Stimulated activated CD4-positive, alpha-beta T cell treated with anti-CD3 and anti-CD28 coated beads, Interleukin-2, amount 100 ng/mL, for 48 hours (primary cell): Measurements from ENCODE around the gene ZNF668.

Source experiments
- DNase-seq, 2 donors: peaks; one replicate each; pipeline ENCODE4 v3.0.0-alpha.2; 2020

ZNF668 gene

GRCh38 chr16:31080756-31081419 lies 6.8 kb upstream of the ZNF668 start:
- DNase-seq = no peak

DNA sequence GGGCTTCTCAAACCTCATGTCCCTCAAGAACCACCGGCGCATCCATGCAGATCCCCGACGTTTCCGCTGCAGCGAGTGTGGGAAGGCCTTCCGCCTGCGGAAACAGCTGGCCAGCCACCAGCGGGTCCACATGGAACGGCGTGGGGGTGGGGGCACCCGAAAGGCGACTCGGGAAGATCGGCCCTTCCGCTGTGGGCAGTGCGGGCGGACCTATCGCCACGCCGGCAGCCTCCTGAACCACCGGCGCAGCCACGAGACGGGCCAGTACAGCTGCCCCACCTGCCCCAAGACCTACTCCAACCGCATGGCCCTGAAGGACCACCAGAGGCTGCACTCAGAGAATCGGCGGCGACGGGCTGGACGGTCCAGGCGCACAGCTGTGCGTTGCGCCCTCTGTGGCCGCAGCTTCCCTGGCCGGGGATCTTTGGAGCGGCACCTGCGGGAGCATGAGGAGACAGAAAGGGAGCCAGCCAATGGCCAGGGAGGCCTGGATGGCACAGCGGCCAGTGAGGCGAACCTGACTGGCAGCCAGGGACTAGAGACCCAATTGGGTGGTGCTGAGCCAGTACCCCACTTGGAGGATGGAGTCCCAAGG lies 6.1 kb upstream of the ZNF668 start:
- DNase-seq = no peak

DNA sequence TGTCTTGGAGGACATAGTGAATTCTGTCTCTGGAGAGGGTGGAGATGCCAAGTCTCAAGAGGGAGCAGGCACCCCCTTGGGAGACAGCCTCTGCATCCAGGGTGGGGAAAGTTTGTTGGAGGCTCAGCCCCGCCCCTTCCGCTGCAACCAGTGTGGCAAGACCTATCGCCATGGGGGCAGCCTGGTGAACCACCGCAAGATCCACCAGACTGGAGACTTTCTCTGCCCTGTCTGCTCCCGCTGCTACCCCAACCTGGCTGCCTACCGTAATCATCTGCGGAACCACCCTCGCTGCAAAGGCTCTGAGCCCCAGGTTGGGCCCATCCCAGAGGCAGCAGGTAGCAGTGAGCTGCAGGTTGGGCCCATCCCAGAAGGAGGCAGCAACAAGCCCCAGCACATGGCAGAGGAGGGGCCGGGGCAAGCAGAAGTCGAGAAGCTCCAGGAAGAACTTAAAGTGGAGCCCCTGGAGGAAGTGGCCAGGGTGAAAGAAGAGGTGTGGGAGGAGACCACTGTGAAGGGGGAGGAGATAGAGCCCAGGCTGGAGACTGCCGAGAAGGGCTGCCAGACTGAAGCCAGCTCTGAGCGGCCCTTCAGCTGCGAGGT lies 5.4 kb upstream of the ZNF668 start:
- no peak for DNase-seq

- no peak for DNase-seq
Measured at GRCh38 chr16:31078597-31079341, 4.7 kb upstream of the ZNF668 start.

- no peak for DNase-seq
Measured at GRCh38 chr16:31077592-31078396, 3.8 kb upstream of the ZNF668 start.

DNA sequence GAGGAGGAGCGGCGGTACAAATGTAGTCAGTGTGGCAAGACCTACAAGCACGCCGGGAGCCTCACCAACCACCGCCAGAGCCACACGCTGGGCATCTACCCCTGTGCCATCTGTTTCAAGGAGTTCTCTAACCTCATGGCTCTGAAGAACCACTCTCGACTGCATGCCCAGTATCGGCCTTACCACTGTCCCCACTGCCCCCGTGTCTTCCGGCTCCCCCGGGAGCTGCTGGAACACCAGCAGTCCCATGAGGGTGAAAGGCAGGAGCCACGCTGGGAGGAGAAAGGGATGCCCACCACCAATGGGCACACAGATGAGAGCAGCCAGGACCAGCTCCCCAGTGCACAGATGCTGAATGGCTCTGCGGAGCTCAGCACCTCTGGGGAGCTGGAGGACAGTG lies 3.0 kb upstream of the ZNF668 start:
- DNase-seq = no peak

- DNase-seq = no peak
Measured at GRCh38 chr16:31076319-31076718, 2.3 kb upstream of the ZNF668 start.

DNA sequence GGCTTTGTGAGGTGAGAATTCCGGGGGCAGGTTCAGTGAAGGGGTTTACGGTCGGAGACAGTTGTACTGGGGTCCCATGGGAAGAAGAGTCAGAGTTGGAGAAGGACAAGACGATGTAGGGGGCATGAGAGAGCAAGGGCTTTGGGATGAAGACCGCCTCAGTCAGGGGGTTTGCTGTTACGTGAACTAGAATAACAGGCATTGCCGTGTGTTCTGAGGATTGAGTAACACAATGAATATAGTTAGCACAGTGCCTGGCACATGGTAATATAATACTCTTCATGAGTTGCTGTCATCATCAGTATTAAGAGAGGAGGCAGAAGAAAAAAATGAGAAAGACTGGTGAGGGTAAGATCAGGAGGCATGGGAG lies 759 bp upstream of the ZNF668 start:
- no peak for DNase-seq

GRCh38 chr16:31073142-31073969 lies 684 bp downstream of the ZNF668 start:
- peak; percentile 84 to 85 for DNase-seq

DNA sequence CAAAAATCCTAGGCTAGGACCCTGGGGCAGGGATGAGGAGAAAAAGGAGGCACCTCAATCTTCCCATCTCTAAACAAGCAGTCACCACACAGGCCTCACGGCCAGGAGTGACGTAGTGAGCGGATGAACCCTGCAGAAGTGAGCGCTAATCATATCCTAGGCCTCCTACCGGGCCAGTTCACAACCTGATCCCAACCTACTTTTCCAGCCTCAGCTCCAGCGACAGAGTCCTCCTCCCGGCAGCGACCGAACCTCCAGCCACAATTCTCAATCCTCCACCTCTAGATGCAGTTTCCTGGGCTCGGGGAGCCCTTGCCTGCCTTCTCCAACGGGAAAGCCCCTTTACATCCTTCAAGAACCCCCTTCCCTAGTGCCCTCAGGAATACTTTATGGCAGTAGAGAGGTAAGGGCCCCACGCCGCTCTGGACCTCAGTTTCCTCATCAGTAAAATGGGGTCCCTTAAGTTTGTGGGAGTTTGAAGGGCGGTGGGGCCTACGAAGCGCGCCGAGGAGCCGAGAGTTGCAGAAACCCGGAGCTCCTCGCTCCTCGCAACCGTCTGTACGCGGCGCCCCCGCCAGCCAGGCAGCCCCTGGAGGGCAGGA lies 1.4 kb downstream of the ZNF668 start:
- DNase-seq = peak in 1 of 2 donors; percentile 29

- DNase-seq = no peak
Measured at GRCh38 chr16:31071861-31072260, 2.2 kb downstream of the ZNF668 start.

DNA sequence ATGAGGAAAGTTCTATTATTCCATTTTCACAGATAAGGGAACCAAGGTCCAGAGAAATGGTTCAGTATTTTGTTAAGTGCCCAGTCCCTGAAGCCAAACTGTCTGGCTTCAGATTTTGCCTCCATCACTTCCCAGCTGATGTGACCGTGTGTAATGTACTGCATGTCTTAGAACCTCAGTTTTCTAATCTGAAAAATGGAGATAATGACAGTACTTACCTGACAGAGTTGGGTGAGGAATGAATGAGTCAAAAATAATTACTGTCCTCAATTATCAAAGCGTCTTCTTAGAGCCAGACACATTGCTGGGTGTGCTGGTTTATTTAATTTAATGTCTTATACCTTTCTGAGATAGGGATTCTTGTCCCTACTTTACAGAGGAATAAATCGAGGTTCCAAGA lies 6.7 kb downstream of the ZNF668 start:
- DNase-seq = no peak

DNA sequence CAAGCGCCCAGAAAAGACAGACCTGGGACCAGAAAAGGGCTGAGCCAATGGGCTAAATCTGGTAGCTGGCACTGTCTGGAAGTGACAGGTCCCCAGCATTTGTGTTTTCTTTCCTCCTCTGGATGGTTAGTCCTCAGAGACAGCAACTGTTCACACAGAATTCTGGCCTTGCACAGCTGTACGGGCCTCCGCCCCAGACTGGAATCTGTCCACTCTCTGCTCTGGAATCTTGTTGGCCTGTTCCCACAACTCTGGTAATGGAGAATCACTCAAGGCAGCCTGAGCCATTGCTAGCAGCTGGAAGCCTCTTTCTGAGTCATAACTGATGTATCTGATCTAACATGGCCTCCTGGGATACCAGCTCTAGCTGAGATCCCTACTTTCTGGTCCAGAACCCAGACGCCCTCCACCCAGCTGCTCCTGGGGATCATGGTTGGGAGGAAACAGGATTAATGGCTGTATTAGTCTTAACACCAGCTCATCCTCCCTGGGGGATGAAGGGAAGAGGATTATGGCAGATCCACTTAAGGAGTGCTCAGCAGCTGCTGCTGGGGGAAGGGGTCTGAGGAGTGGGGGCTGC lies 9.1 kb downstream of the ZNF668 start:
- no peak for DNase-seq

DNA sequence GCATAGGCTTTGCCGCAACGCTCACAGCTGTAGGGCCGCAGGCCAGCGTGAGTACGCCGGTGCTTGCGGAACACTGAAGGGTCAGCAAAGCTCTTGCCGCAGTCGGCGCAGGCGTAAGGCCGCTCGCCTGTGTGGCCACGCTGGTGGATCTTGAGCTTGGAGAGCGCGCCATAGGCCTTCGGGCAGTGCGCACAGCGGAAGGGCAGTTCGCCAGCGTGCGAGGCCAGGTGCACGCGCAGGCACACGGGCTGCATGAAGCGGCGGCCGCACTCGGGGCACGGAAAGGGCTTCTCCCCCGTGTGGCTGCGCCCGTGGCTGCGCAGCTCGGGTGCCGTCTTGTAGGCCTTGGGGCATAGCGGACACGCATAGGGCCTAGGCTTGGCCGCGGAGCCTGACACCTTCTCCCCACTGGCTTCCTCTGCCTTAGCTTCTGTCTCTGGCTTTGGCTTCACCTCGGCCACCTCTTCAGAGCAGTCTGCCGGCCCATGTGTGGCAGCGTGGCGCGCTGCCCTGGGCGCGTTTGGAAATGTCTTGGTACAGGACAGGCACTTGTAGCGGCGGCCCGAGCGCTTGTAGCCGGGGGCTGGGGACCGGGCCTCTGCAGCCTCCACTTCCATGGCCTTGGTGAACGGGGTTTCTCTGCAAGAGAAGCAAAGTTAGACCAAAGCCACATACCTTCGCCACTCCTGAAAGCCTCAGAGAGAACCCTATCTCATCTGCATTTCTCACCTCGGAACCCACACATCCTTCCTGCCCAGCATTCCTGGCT lies 10.0 kb downstream of the ZNF668 start:
- DNase-seq = no peak

- no peak for DNase-seq
Measured at GRCh38 chr16:31063495-31063842, 10.6 kb downstream of the ZNF668 start.

DNA sequence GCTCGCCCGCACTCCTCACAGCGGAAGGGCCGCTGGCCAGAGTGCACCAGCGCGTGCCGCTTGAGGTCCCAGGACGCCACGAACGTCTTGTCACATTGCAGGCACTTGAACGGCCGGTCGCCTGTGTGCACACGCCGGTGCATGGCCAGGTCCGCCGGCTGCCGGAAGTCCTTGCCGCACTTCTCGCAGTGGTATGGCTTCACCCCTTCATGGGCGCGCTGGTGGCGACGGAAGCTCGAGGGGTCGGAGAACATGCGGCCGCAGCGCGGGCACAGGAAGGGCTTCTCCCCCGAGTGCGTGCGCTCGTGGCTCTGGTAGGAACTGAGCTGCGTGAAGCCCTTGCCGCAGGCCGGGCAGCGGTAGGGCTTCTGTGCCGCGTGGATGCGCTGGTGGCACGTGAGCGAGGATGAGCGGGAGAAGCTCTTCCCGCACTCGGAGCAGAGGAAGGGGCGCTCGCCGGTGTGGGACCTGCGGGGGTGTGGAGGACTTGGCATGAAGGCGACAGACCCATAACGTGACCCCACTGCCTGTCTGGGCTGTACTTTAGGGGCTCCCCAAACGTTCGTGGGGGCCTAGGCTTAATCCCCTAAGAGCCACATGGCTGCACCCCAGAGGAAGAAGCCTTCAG lies 12.1 kb downstream of the ZNF668 start:
- no peak for DNase-seq

DNA sequence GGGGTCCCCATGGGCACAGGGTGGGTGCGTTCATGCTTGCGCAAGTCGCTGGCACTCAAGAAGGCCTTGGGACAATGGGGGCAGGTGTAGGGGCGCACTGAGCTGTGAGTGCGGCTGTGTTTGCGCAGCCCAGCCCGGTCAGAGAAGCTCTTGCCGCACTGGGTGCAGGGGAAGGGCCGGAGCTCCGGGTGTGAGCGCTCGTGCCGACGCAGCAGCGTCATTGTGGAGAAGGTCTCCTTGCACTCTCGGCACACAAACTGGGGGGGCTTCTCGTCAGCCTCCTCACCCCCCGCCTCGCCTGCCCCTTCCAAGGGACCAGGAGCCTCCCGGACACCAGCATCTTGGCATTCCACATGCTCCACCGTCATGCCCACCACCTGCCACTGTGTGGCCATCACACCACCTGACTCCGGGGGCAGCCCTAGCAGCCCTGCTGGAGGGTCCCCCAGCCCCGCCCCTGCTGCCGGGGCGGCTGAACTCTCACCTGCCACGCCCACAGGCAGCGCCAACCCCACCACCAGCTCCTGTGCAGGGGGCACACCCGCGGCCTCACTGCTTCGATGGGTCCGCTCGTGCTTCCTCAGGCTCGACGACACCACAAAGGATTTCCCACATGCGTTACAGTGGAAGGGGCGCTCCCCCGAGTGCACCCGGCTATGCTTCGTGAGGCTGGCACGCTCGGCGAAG lies 12.8 kb downstream of the ZNF668 start:
- no peak for DNase-seq

- DNase-seq = no peak
Measured at GRCh38 chr16:31055613-31056012, 18.4 kb downstream of the ZNF668 start.

- DNase-seq = no peak
Measured at GRCh38 chr16:31052114-31052513, 21.9 kb downstream of the ZNF668 start.
